ENCODE results near the gene KIAA1210.
"Not testable (repeated sequence)": the region's sequence is repeated elsewhere in the genome, so short reads cannot be mapped to it uniquely, and the experiment has no call there.

KIAA1210 gene

GRCh38 chrX:119036107-119037029, 91.2 kb downstream of the KIAA1210 start:
- DNase-seq (ENCODE audit: low read depth) = no peak

- DNase-seq (ENCODE audit: low read depth) = no peak
Observed at GRCh38 chrX:119030990-119031389, 96.6 kb downstream of the KIAA1210 start.

GRCh38 chrX:119029656-119030055, 98.0 kb downstream of the KIAA1210 start:
- DNase-seq (ENCODE audit: low read depth) = not testable (repeated sequence)

GRCh38 chrX:119028733-119029330, 98.8 kb downstream of the KIAA1210 start:
- DNase-seq (ENCODE audit: low read depth) = no peak
